ENCODE data around the gene HPDL. TPM values are rescaled to one million over a fixed set of nuclear protein-coding genes. Genes with fewer than 3 reads are reported as not detected.

Gene HPDL
- total and polyA plus RNA-seq, 2 of the 8 experiments (the other 6 are each of a cell fraction or from before 2014, with no cell fraction given) = 58.5 to 62.7 TPM

- Histone ChIP-seq H2AK5ac (ENCODE audit: low read depth, low read length) (no peak overlapping the region), H2BK15ac (ENCODE audit: low read length) (no peak overlapping the region), H3K56ac (replicated peaks; ENCODE audit: insufficient read length, low read depth, low read length) (no peak overlapping the region), H3K9ac (replicated peaks in 1 of 4; ENCODE audit: extremely low read depth in 1 of 4, low read depth in 3 of 4, low read length in 3 of 4) (no peak overlapping the region), H3K36me3 (ENCODE audit: control insufficient read depth in 2 of 4, insufficient read depth in 4 of 4, low read length in 3 of 4) (no peaks in the 10 kb centered on the region), H3K4me2 (ENCODE audit: insufficient read depth in 1 of 2, low read depth in 2 of 2, low read length in 2 of 2) (no peak overlapping the region), H4K5ac (ENCODE audit: insufficient read length, low read depth, low read length) (no peak overlapping the region), H3K23ac (ENCODE audit: insufficient read length) (no peak overlapping the region), H3K27me3 (replicated peaks in 1 of 4; ENCODE audit: control insufficient read depth in 3 of 4, extremely low read depth in 1 of 4, insufficient read depth in 3 of 4, low read length in 3 of 4) (no peaks in the 10 kb centered on the region), H3K4me3 (ENCODE audit: extremely low read depth in 1 of 4, insufficient read depth in 2 of 4, low read depth in 3 of 4, low read length in 4 of 4) (no peak overlapping the region), H3K18ac (ENCODE audit: extremely low read depth, low read length) (no peak overlapping the region), H4K8ac (ENCODE audit: extremely low read depth, insufficient read depth, low read length) (no peak overlapping the region), H2BK20ac (ENCODE audit: low read length) (no peak overlapping the region), H3K9me3 (ENCODE audit: insufficient read depth in 2 of 2, low read depth in 1 of 2, low read length in 1 of 2) (no peaks in the 10 kb centered on the region), H3K4ac (replicated peaks; ENCODE audit: insufficient read length, low read depth, low read length) (no peak overlapping the region), H2BK12ac (ENCODE audit: low read depth, low read length) (no peak overlapping the region), H4K20me1 (replicated peaks in 1 of 2; ENCODE audit: control insufficient read depth in 1 of 2, insufficient read depth in 2 of 2, low read length in 2 of 2) (no peaks in the 10 kb centered on the region), H4K91ac (replicated peaks; ENCODE audit: insufficient read length, low read length) (no peak overlapping the region), H3K4me1 (replicated peaks in 1 of 4; ENCODE audit: control insufficient read depth in 3 of 4, insufficient read depth in 4 of 4, low read length in 3 of 4) (peaks cover 11 to 18% (median 13%) of the 10 kb centered on the region in 4 experiments), H3K27ac (ENCODE audit: low read depth, low read length) (no peak overlapping the region), H2AFZ (ENCODE audit: low read length) (no peak overlapping the region), H3K79me2 (ENCODE audit: control insufficient read depth in 1 of 2, insufficient read depth in 2 of 2, low read length in 2 of 2) (no peaks in the 10 kb centered on the region; a peak in 1 of 4 replicates), H3K79me1 (ENCODE audit: low read depth, low read length) (no peaks in the 10 kb centered on the region), H2BK5ac (ENCODE audit: low read depth, low read length) (no peak overlapping the region), H2BK120ac (replicated peaks; ENCODE audit: low read depth, low read length) (no peak overlapping the region), H3K23me2 (ENCODE audit: low read depth, low read length) (peaks cover 2% of the 10 kb centered on the region), H3K14ac (ENCODE audit: insufficient read length) (no peak overlapping the region)
- ChIA-PET CTCF (ENCODE audit: partially characterized antibody) (interaction anchor here (0.5 to 19.1 kb wide), 34 partner anchors 9 to 734 kb away, joined by 3 to 424 read pairs (median 4); partner anchors contain the start of genes BEST4, HECTD3, HPDL and PLK3), POLR2A (ENCODE audit: partially characterized antibody) (interaction anchor here (0.5 to 9.9 kb wide), 6 partner anchors 24 to 284 kb away, joined by 3 to 194 read pairs (median 4); partner anchors contain the start of genes HPDL, MUTYH and ZSWIM5)
- DNase-seq (ENCODE audit: low read depth in 1 of 2, low spot score in 2 of 2) (no peak), FAIRE-seq (no peak)
- WGBS, 2 experiments (ENCODE audit: extremely low coverage in 1 of 2, insufficient coverage in 1 of 2, insufficient read length in 1 of 2, insufficient replicate concordance in 2 of 2, low coverage in 1 of 2, low lambda C conversion rate in 2 of 2, missing lambda C conversion rate in 1 of 2) = 73% methylated on average over 2 of the region's 2 CpGs; no CpG with 5 or more reads in 1 of the 2 experiments
- TF ChIP-seq POLR2AphosphoS5 (IDR thresholded peaks at IDR 0.05; ENCODE audit: low read depth, low read length) = no peak
- no peak for TF ChIP-seq TBP (IDR thresholded peaks at IDR 0.05; ENCODE audit: low read depth, low read length)
- TF ChIP-seq CTBP2 (IDR thresholded peaks at IDR 0.05; ENCODE audit: borderline replicate concordance, insufficient read depth, insufficient read length, low read length) = no peak
- TF ChIP-seq SUZ12 (IDR thresholded peaks at IDR 0.05; ENCODE audit: low read length) = no peak
These were observed 26.1 kb upstream of the HPDL start for GRCh38 chr1:45300669-45300997.

All from H1 (cell line).